MM.1S (cell line): ENCODE measurements around the gene MPST.

Source experiments
- CTCF ChIP-seq: fragments of 300-600 bp; sonication (generic); IDR thresholded peaks from 2 replicates; pipeline ENCODE4 v1.5.1; 2016; ENCODE audit warnings: antibody characterized with exemption, low read length, mixed read lengths
- EZH2 ChIP-seq: fragments of 300-600 bp; sonication (generic); optimal IDR thresholded peaks from 2 replicates; pipeline ENCODE3; 2017; ENCODE audit warnings: low read depth, mild to moderate bottlenecking, antibody characterized with exemption, low read length, mixed read lengths
- EZH2phosphoT487 ChIP-seq: fragments of 300-600 bp; sonication (generic); IDR thresholded peaks from 2 replicates; pipeline ENCODE4 v1.6.1; 2018; ENCODE audit warnings: antibody characterized with exemption, low read length

- TF ChIP-seq EZH2 (no peak), CTCF (0 out of 2 replicates have a peak, but pooled peaks have one; percentile 9), EZH2phosphoT487 (no peak)
Observed at GRCh38 chr22:37019309-37020191, at the start of gene MPST, which contains the start of gene TST.
